ENCODE measurements around the gene CAMTA1. TPM values are rescaled to one million over a fixed set of nuclear protein-coding genes. Genes with fewer than 3 reads are reported as not detected.

The CAMTA1 gene
- total RNA-seq, 1 donor from 2014 or later = 99.0 TPM

DNA sequence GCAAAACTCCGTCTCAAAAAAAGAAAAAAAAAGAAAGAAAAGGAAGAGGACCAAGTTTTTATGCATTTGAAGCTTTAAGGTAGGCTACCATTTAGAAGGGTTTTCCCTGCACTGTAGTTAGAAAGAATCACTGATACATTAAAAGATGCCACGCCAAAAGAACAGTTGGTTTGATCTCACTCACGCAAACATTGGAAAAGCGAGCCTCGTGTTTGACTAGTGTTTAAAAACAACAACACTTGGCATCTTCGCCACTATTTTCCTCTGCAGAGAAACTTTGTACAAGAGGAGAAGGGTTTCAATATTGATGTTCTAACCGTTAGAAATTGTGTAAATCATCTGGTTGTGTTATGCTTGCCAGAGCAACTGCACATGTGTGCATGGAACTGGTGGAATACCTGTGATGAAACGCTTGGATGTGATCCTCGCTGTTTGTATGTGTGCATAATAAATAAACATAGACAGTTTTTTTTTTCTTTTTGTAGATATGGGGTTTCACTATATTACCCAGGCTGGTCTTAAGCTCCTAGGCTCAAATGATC, 24.0 kb upstream of the CAMTA1 start:
- TF ChIP-seq, protein P1, sequence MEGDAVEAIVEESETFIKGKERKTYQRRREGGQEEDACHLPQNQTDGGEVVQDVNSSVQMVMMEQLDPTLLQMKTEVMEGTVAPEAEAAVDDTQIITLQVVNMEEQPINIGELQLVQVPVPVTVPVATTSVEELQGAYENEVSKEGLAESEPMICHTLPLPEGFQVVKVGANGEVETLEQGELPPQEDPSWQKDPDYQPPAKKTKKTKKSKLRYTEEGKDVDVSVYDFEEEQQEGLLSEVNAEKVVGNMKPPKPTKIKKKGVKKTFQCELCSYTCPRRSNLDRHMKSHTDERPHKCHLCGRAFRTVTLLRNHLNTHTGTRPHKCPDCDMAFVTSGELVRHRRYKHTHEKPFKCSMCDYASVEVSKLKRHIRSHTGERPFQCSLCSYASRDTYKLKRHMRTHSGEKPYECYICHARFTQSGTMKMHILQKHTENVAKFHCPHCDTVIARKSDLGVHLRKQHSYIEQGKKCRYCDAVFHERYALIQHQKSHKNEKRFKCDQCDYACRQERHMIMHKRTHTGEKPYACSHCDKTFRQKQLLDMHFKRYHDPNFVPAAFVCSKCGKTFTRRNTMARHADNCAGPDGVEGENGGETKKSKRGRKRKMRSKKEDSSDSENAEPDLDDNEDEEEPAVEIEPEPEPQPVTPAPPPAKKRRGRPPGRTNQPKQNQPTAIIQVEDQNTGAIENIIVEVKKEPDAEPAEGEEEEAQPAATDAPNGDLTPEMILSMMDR (IDR thresholded peaks at IDR 0.05; ENCODE audit: unreplicated experiment) = no peak
- Mint-ChIP-seq H3K4me1 (ENCODE audit: low read depth) (no peaks in the 10 kb centered on the region), H3K36me3 (ENCODE audit: insufficient read depth) (no peaks in the 10 kb centered on the region), H3K4me3 (ENCODE audit: low read depth) (no peak overlapping the region), H3K9me3 (ENCODE audit: low read depth) (no peaks in the 10 kb centered on the region), H3K27ac (no peak overlapping the region), H3K27me3 (peaks cover 13% of the 10 kb centered on the region)
- DNase-seq (ENCODE audit: low spot score, unreplicated experiment) = no peak

DNA sequence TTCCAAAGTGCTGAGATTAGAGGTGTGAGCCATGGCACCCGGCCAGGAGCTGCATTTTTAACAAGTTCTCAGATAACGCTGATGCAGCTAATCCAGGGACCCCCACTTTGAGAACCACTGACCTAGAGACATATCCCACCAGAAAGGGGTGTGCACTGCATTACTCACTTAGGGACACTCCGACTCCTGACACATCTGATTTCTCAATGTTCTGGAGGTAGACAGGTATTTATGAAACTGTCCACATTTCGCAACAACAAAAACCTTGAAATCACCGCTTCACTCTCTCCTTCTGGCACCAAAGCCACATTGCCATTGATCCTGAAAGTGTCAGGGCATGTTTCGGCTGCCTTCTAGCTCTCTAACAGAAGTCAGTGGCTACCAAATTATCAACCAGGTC, 23.2 kb upstream of the CAMTA1 start:
- Mint-ChIP-seq H3K36me3 (ENCODE audit: insufficient read depth) (no peaks in the 10 kb centered on the region), H3K27ac (no peak overlapping the region), H3K4me1 (ENCODE audit: low read depth) (no peaks in the 10 kb centered on the region), H3K27me3 (peaks cover 9% of the 10 kb centered on the region), H3K9me3 (ENCODE audit: low read depth) (no peaks in the 10 kb centered on the region), H3K4me3 (ENCODE audit: low read depth) (no peak overlapping the region)
- DNase-seq (ENCODE audit: low spot score, unreplicated experiment) = no peak
- TF ChIP-seq, protein P1 (IDR thresholded peaks at IDR 0.05; ENCODE audit: unreplicated experiment) = no peak

DNA sequence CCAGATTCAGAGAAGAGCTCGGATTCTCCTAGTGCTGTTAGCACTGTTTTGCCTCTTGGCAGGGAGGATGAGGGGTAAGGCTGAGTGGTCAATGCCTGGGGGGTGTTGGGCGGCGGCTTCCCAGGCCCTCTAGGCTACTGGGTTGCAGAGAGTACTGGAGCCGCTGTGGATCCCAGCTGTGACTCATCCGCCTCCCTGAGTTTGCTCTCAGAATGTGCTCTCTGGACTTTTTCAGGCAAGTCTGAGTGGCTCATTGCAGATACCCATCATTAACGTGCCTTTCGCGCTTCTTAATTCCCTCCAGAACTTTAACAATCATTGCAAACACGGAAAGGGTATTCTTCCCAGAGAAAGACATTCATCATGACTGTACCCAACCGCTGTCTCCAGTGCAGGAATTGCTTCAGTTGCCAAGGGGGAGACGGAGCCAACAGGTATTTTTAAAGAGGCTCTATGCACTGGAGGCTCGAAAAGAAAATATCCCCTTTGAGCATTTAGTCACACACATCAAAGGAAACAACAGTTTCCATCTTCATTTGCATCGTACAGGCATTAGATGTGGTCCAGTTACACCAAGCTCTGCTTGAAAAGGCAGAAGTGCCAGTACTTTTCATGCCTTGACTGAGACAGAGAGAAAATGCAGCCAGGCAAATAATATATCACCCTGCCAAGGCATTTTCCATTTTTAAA, 14.4 kb upstream of the CAMTA1 start:
- Mint-ChIP-seq H3K36me3 (ENCODE audit: insufficient read depth) (no peaks in the 10 kb centered on the region), H3K27me3 (peaks cover 3% of the 10 kb centered on the region), H3K4me3 (ENCODE audit: low read depth) (no peak overlapping the region), H3K4me1 (ENCODE audit: low read depth) (peaks cover 11% of the 10 kb centered on the region), H3K9me3 (ENCODE audit: low read depth) (no peaks in the 10 kb centered on the region), H3K27ac (no peak overlapping the region)
- TF ChIP-seq, protein P1 (IDR thresholded peaks at IDR 0.05; ENCODE audit: unreplicated experiment) = no peak
- DNase-seq (ENCODE audit: low spot score, unreplicated experiment) = no peak

DNA sequence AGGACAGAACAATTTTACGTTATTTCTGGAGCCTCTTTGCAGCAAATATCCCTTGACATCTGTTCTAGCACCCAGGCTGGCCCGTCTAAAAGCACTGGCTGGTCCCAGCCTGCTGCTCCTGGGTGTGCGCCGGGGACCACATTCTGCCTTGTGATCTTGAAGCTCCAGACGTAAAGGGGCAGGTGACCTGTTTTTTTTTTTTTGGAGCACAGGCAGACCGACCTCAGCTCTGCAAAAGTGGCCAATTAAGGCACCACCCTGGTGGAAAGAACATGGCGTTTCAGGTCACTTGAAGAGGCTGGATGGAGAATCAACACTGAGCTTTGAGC, 13.8 kb upstream of the CAMTA1 start:
- peaks cover 11% of the 10 kb centered on the region for H3K4me1 Mint-ChIP-seq (ENCODE audit: low read depth)
- no peak overlapping the region for H3K4me3 Mint-ChIP-seq (ENCODE audit: low read depth)
- H3K27ac Mint-ChIP-seq = peak overlapping the region; percentile 76
- TF ChIP-seq, protein P1 (IDR thresholded peaks at IDR 0.05; ENCODE audit: unreplicated experiment) = no peak
- peaks cover 3% of the 10 kb centered on the region for H3K9me3 Mint-ChIP-seq (ENCODE audit: low read depth)
- no peaks in the 10 kb centered on the region for H3K36me3 Mint-ChIP-seq (ENCODE audit: insufficient read depth)
- DNase-seq (ENCODE audit: low spot score, unreplicated experiment) = no peak
- H3K27me3 Mint-ChIP-seq = peaks cover 3% of the 10 kb centered on the region

DNA sequence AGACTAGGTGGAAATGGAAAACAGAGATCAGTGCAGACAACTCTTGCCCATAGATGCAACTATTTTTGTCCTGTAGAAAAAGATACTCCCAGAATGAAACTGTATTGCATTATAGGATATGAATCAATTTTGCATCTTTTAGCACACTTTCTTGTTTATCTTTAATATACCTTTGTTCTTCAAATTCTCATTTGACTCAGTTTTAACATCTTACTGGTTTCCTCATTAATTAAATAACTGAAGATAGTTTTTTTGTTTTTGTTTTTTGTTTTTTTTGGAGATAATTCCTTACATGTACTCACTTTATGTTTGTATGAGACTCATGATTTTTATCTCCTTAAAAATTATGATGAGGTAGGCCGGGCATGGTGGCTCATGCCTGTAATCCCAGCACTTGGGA, 10.9 kb upstream of the CAMTA1 start:
- Mint-ChIP-seq H3K36me3 (ENCODE audit: insufficient read depth) (no peaks in the 10 kb centered on the region), H3K4me1 (ENCODE audit: low read depth) (peaks cover 11% of the 10 kb centered on the region), H3K27me3 (peaks cover 3% of the 10 kb centered on the region), H3K4me3 (ENCODE audit: low read depth) (no peak overlapping the region), H3K9me3 (ENCODE audit: low read depth) (peaks cover 6% of the 10 kb centered on the region), H3K27ac (no peak overlapping the region)
- TF ChIP-seq, protein P1 (IDR thresholded peaks at IDR 0.05; ENCODE audit: unreplicated experiment) = no peak
- DNase-seq (ENCODE audit: low spot score, unreplicated experiment) = no peak

Data from progenitor cell of endocrine pancreas (in vitro differentiated cells).